ENCODE results near the gene TMEM132C. TPM values are rescaled to one million over a fixed set of nuclear protein-coding genes. Genes with fewer than 3 reads are reported as not detected.

The TMEM132C gene
- total RNA-seq, 1 donor from 2014 or later: 6.7 TPM

- no peak for DNase-seq (ENCODE audit: low spot score)
These were observed 340.7 kb downstream of the TMEM132C start for GRCh38 chr12:128607641-128608040.

GRCh38 chr12:128609861-128610260 is 342.9 kb downstream of the TMEM132C start:
- DNase-seq (ENCODE audit: low spot score): no peak

DNA sequence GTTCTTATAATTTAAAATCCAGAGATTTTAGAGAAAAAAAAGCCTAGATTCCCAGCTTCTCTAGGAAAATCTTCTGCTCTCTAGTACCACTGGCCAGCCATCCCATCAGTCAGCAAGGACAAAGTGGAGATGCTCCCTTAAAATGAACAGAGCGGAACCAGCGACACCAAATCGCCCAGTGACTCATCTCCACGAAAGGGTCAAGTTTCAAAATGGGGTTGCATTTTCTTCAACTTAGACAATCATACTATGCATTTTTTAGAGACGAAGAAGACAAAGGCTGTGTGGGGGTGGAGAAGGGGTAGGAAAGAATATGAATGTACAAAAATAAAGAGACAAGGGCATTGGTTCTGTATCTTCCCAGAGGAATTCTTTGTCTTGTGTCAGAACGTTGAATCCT is 344.8 kb downstream of the TMEM132C start:
- DNase-seq (ENCODE audit: low spot score): no peak

- DNase-seq (ENCODE audit: low spot score): no peak
These were observed 345.3 kb downstream of the TMEM132C start for GRCh38 chr12:128612150-128612850.

GRCh38 chr12:128613837-128614590 is 347.0 kb downstream of the TMEM132C start:
- no peak for DNase-seq (ENCODE audit: low spot score)

DNA sequence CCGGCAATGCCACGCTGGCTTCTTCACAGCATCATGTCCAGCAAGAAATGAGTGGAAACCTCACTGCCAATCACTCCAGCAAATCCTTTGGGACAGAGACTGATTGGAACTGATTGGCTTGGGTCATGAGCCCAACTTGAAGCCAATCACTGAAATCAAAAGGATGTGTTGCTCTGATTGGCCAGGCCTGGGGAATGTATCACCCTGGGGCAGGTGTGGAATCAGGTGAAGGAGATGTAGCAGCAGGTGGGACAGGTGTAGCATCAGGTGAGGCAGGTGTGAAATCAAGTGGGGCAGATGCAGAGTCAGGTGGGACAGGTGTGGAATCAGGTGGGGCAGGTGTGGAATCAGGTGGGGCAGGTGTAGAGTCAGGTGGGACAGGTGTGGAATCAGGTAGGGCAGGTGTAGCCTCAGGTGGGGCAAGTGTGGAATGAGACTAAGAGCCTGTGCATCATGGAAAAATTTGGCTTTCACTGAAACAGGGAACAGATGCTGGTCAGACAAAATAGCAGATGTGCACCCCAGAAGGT is 350.4 kb downstream of the TMEM132C start:
- no peak for DNase-seq (ENCODE audit: low spot score)

GRCh38 chr12:128619263-128619662 is 352.3 kb downstream of the TMEM132C start:
- DNase-seq (ENCODE audit: low spot score): no peak

GRCh38 chr12:128621304-128621703 is 354.3 kb downstream of the TMEM132C start:
- DNase-seq (ENCODE audit: low spot score): no peak

DNA sequence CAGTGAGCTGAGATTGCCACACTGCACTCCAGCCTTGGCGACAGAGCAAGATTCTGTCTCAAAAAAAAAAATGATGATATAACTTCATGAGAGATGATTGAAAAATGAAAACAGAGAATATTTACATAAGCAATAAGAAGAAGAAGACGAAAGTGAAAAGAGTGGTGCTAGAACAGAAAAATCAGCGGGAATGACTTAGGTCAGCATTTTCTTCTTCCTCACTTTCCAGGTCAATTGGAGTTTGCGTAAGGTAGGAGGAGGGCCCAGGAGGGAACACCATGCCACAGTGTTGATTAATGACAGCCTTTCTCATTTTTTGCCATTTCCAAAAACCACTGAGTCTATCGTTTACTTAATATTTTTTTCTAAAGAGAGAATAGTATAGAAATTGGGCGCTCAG is 356.8 kb downstream of the TMEM132C start:
- no peak for DNase-seq (ENCODE audit: low spot score)

- DNase-seq (ENCODE audit: low spot score): no peak
These were observed 359.9 kb downstream of the TMEM132C start for GRCh38 chr12:128626808-128627320.

DNA sequence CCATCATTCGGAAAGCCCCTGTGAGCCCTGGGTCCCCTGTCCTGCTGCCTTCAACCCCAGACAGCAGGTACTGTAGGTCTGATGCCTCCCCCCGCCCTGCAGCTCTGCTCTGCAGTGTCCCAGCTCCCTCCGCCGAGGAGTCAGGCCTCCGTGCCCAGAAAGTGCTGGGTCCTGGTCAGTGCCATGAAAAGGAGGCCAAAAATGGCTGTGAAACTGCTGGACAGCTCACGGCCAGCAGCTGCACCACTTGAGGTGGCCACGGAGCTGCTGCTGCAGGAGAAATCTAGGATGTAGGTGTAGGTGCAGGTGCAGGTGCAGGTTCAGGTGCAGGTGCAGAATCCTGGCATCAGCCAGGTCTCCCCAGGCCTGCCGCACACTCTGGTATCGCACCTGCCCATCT is 360.7 kb downstream of the TMEM132C start:
- no peak for DNase-seq (ENCODE audit: low spot score)

DNA sequence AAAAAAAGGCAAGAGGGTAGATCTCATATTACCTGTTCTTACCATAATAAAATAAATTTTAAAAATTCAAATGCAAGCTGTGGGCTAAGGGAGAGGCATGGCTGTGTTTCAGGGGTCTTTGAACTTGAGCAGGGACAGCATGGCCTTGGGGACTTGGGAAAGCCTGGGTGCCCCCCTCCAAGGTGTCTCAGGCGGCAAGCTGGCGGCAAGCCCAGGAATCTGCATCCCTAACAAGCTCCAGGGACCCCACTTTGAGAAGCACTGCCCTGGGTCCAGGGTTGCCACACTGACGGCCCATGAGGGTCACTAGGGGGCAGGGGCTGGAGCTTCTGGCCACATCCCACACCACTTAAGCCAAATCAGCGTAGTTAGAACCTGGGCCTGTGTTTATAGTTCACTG is 363.0 kb downstream of the TMEM132C start:
- no peak for DNase-seq (ENCODE audit: low spot score)

DNA sequence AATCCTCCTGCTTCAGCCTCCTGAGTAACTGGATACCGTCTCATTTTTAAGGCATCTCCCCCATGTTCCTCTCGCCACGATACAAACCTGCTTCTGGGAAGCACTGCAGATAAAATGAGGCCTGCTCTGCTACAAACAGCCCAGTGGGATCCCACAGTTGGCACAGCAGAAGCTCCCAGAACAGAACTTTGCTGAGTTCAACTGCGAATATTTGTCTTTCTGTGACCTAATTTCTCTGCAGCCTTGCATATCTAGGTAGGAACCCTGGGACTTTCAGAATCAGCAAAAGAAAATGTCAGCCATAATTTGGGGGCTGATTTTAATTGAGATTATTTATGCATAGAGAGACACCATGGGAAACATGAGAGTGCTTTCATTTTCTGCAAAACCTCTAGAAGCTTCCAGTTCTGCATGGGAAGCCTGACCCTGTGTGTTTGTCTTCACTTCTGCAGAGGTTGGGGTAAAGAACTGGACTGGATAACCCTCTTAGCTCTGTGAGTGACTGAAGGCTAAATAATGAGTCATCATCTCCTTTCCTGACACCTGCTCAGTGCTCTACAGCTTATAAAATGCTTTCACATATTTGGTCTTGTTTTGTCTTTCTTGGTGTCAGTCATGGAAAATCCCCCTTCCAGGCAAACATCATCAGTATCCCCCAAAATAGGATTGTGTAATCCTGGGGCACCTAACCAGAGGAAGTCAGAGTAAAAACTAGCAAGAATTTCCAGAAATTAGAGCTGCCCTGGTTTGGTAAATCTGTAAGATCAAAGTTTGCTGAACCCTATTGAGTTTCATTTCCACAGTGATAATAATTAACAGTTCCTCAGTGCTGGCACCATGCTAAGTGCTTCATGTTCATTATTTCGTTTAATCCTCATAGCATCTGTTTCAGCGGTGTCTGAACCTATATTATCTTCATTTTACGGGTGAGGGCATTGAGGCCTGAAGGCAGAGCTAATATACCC is 371.0 kb downstream of the TMEM132C start:
- DNase-seq (ENCODE audit: low spot score): peak; percentile 38

DNA sequence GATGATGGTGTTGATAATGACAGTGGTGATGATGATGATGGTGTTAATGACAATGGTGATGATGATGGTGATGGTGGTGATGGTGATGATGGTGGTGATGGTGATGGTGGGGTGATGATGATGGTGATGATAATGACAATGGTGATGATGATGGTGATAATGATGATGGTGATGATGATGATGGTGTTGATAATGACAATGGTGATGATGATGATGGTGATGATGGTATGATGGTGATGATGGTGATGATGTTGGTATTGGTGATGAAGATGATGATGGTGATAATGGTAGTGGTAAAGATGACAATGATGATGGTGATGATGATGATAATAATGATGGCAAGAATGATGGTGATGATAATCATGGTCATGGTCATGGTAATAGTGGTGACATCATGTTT is 372.1 kb downstream of the TMEM132C start:
- DNase-seq (ENCODE audit: low spot score): no peak

DNA sequence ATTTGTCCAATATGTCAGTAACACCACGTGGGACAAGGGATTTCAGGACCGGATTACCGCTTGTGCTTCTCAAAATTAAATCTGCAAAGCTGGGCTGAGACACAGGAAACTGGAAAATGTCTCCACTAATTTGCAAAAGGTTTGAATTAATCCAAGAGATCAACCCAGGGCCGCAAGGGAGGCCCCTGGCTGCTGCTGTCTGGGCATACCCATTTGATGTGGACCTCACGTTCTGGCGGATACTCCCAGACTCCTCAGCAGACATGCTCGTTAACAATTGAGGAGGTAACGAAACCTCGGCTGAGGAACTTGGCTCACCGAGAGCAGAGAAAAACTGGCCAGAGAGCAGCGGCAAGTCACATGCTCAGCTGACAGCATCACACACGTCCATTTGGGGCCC is 376.2 kb downstream of the TMEM132C start:
- no peak for DNase-seq (ENCODE audit: low spot score)

- peak; percentile 78 for DNase-seq (ENCODE audit: low spot score)
These were observed 377.8 kb downstream of the TMEM132C start for GRCh38 chr12:128644664-128645296.

- DNase-seq (ENCODE audit: low spot score): no peak
These were observed 382.9 kb downstream of the TMEM132C start for GRCh38 chr12:128649902-128650301.

GRCh38 chr12:128652136-128652751 is 385.3 kb downstream of the TMEM132C start:
- no peak for DNase-seq (ENCODE audit: low spot score)

GRCh38 chr12:128654468-128654867 is 387.5 kb downstream of the TMEM132C start:
- DNase-seq (ENCODE audit: low spot score): no peak

GRCh38 chr12:128657378-128657777 is 390.4 kb downstream of the TMEM132C start:
- DNase-seq (ENCODE audit: low spot score): no peak

Measured in mucosa of gallbladder (tissue), 1 donor.